Epithelial cell of esophagus (primary cell): ENCODE data around the gene ADAM12.

Experiments
- DNase-seq: peaks from one replicate; pipeline ENCODE4 v3.0.0; 2010; ENCODE audit warnings: low read depth
- H3K4me3 ChIP-seq: 2 replicates; pipeline ENCODE4 v1.5.1; 2011; ENCODE audit warnings: mild to moderate bottlenecking, low read length, control low read depth
- CTCF ChIP-seq: IDR thresholded peaks from 2 replicates; pipeline ENCODE4 v1.5.1; 2011; ENCODE audit warnings: low read depth, mild to moderate bottlenecking, low read length, control low read depth, inconsistent platforms; ENCODE audit not compliant: insufficient read depth; ENCODE audit errors: missing control alignments

ADAM12 gene

DNA sequence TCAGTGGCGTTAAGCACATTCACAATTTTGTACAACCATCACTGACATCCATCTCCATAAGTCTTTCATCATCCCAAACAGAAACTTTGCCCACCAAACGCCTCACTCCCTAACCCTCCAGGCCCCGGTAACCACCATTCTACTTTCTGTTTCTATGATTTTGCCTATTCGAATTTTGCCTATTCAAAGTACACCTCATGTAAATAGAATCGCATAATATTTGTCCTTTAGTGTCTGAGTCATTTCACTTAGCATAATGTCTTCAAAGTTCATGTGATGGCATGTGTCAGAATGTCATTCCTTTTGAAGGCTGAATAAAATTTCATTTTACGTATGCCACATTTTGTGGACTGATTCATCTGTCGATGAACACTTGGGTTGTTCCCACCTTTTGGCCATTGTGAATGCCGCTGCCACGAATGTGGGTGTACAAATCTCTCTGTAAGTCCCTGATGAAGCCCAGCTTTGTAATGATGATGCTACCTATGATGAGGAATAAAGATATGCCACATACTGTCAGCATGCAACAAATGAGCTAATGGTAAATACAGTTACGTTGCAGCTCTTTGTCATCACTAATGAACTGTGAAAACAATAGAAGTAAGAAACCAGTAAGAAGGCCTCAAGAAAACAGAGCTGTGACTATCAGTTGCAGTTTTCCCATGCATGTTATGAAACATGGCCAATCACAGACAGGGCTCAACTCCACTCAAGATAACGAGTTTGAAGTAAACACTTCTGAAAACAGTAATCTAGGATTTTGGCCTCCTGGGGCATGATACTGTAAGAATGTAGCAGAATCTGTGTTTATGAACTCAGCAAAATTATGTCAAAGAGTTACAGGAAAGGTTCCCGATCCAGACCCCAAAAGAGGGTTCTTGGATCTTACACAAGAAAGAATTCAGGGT lies 120.0 kb downstream of the ADAM12 start:
- DNase-seq: no peak
- H3K4me3 ChIP-seq: no peak overlapping the region
- TF ChIP-seq CTCF: no peak

GRCh38 chr10:126264102-126265018 lies 123.9 kb downstream of the ADAM12 start:
- TF ChIP-seq CTCF: no peak
- H3K4me3 ChIP-seq: no peak overlapping the region
- no peak for DNase-seq

DNA sequence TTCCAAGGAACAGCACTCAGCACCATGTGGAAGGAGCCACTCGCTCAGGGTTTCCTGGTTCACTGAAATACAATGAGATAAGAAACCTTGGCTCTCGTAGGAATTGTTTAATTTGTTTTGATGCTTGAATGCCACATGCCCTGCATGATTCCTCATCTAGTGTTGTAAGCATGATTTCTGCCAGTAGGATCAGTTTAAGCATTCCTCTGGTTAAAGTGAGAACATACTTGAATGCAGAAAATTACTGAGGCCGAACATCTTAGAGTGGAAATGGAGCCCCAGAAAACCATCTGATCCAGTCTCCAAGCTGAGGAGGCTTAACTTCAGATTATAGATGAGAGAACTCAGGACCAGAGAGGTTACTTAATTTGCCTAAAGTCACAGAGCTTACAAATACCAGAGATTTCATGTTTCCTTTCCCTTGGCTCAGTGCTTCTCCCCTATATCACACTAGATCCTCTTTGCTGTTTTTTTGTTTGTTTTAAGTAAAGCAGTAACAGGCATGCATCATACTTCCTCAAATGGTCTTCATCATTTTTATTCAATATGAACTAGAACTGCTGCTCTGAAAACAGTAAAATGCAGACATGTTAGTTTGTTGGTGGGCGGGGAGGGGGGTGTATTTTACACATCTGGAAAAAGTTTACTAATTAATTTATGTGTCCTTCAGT lies 125.1 kb downstream of the ADAM12 start:
- H3K4me3 ChIP-seq: no peak overlapping the region
- no peak for DNase-seq
- no peak for TF ChIP-seq CTCF

DNA sequence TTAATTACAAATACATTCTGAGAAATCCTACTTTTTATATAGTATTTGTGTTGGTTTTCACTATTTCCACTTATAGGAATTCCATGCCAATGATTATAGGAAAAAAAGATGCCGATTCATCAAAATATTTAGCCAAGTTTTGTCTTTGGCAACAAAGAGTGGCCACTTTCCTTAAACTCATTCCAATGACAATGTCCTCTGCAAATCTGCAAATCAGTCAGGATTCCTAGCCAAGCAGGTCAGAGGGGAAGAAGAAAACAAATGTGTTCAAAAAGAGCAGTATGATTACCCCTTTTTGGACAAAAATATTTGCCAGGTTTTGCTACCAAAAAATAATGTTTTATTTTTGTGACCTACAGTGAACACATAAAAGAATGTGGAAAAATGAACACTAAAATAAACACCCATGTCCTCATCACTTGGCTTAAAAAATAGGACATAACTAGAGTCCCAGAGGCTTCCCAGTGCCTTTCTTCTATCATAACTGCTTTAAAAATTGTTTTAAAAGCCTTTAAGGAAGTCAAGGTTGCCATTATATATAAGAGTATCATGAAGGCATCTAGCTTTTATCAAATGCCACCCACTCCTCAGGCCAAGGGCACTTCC lies 125.9 kb downstream of the ADAM12 start:
- H3K4me3 ChIP-seq: no peak overlapping the region
- DNase-seq: no peak
- TF ChIP-seq CTCF: no peak

- DNase-seq: no peak
- H3K4me3 ChIP-seq: no peak overlapping the region
- TF ChIP-seq CTCF: no peak
Measured at GRCh38 chr10:126259760-126260479, 128.4 kb downstream of the ADAM12 start.

DNA sequence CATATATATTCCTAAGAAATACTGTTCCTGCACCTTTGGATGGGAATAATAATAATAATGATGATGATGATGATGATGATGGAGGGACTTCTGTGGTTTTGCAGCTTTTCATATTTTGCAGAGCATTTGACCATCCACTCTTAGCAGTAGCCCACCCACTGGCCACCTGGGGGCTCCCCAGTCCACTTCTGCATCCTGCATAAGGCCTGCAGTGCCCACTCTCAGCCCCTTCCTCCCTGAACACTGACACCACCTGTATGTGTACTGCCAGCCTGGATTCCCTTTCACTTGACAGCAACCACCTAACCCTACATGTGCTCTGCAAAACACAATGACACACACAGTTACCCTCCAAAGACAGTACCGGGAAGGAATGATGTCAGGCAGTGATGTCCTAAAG lies 131.4 kb downstream of the ADAM12 start:
- no peak for DNase-seq
- no peak overlapping the region for H3K4me3 ChIP-seq
- TF ChIP-seq CTCF: no peak
